ENCODE results near the gene TRAF3.

The TRAF3 gene

DNA sequence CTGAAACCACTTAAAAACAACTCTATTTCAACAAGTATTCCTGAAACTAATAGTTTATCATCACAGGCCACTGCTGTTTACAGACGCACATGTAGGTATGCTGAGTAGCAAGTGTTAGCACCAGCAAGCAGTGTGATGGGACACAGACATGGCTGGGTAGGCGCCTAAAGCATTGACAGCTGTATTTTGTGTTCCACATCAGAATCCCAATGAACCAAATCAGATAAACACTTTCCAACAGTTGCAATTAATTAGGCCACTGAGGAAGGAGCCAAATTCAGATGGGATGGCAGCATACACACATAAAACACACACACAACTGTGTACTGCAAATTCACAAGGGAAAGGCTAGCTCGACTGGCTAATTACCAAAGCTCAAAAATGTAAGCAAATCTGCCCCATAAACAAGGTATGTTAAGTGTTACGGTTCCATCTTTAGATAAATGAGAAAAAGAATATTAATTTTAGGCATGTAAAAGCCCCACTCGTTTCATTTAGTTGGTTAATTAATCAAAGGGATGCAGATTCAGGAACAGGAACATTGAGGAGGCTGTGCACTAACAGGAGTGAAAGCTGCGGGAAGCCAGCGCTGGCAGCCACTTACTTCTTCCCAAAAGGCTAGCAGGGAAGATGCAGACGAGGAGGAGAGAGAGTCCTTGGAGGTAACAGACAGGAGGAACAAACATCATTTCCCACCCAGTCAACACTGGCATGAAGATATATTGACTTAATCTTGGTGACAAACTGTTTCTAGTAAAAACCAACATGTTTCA is 178.6 kb downstream of the TRAF3 start:
- H3K4me3 ChIP-seq (ENCODE audit: control insufficient read depth, low read depth, low read length) = no peak overlapping the region
- TF ChIP-seq, protein P1, sequence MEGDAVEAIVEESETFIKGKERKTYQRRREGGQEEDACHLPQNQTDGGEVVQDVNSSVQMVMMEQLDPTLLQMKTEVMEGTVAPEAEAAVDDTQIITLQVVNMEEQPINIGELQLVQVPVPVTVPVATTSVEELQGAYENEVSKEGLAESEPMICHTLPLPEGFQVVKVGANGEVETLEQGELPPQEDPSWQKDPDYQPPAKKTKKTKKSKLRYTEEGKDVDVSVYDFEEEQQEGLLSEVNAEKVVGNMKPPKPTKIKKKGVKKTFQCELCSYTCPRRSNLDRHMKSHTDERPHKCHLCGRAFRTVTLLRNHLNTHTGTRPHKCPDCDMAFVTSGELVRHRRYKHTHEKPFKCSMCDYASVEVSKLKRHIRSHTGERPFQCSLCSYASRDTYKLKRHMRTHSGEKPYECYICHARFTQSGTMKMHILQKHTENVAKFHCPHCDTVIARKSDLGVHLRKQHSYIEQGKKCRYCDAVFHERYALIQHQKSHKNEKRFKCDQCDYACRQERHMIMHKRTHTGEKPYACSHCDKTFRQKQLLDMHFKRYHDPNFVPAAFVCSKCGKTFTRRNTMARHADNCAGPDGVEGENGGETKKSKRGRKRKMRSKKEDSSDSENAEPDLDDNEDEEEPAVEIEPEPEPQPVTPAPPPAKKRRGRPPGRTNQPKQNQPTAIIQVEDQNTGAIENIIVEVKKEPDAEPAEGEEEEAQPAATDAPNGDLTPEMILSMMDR (IDR thresholded peaks at IDR 0.05; ENCODE audit: control insufficient read depth, insufficient read depth, low read depth, low read length, missing control alignments) = no peak
- DNase-seq (ENCODE audit: low read depth) = no peak

DNA sequence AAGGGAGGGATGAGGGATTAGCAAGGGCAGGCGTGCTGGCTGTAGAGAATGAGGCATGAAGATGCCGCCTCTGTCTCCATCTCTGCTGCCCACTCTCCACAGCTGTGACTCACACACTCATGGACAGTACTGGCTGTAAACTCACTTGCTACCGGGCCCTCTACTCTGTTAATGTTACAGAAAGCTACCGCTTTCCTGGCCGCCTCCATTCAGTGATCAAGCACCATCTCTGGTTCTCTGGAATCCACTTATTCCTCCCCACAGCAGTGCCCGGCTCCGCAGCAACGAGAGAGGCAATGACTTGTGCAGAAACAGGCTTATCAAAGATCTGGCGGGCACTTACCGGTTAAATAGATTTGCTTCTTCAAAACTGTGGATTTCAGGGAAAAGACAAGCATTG is 180.0 kb downstream of the TRAF3 start:
- DNase-seq (ENCODE audit: low read depth) = no peak
- H3K4me3 ChIP-seq (ENCODE audit: control insufficient read depth, low read depth, low read length) = no peak overlapping the region
- TF ChIP-seq, protein P1 (IDR thresholded peaks at IDR 0.05; ENCODE audit: control insufficient read depth, insufficient read depth, low read depth, low read length, missing control alignments) = no peak

DNA sequence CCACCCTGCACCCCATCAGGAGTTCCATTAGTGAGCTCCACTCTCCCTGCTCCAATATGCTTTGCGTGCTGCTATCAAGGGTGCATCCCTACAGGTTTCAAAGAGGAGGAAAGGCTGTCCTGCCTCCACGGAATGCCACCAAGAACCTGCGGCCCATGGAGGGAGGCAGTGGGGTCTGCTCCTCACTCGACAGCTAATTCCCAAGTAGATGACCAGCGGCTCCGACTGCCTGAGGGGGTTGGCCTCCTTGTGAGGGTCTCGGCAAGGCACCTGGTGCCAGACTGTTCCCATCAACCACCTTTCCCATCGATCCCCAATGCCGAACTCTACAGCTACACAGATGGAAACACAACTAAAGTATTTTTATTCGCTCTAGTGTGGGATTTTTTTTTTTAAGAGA is 181.2 kb downstream of the TRAF3 start:
- DNase-seq (ENCODE audit: low read depth) = no peak
- TF ChIP-seq, protein P1 (IDR thresholded peaks at IDR 0.05; ENCODE audit: control insufficient read depth, insufficient read depth, low read depth, low read length, missing control alignments) = no peak

More for the DNA sequence above, 181.2 kb downstream of the TRAF3 start:
- no peak overlapping the region for H3K4me3 ChIP-seq (ENCODE audit: control insufficient read depth, low read depth, low read length)

Data from AG09309 (cell line).